ENCODE data around the gene OSBPL9. TPM values are rescaled to one million over a fixed set of nuclear protein-coding genes. Genes with fewer than 3 reads are reported as not detected.
A peak's percentile ranks its signal among the peaks of the same experiment; 100 is the strongest.

The OSBPL9 gene
- total and polyA plus RNA-seq, 4 donors, result 42.8 to 121 (median 78.8) TPM

DNA sequence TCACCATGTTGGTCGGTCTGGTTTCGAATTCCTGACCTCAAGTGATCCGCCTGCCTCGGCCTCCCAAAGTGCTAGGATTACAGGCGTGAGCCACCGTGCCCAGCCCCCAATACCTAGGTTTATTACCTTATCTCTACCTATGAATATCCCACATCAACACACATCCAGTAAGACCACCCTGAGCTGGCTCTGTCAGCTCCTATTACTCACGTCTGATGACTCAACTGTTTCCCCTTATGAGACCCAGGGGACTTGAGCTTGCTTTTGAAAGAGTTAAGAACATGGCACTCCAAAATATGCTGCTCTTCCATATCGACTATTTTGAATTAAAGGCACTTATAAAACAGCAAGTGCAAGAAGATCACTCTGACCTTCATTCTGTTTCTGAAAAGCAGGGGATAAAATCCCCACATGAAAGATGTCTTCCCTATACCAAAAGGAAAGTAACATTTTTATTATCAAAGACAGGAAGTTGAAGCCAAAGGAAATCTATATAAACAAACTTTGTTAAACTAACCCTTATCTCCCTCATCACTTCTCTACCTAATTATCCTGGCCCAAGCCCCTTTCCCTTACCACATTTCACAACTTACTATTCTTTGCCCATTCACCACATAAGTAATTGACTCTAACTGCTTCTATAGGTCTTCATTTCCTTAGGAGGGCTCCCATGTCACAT is 41.3 kb upstream of the OSBPL9 start:
- WGBS, 2 donors, result 79% methylated on average over 8 of the region's 8 CpGs
- intact Hi-C loops (cut with DNase I), result no loop called here

DNA sequence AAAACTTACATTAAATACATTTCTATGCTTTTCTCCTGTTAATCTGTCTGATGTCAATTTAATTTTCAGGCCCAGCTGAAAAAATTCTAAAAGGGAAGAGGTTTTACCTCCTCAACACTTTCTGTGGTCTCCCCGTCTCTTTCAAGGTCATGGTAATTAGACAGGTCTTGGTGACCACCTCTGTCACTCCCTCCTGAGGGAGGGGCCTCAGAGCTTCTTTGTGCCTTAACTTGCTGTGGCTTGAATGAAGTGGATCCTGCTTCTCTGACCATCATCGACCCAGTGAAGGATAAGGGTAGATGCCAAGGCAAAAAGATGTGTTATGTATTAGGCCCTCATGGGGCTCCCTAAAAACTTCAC is 40.8 kb upstream of the OSBPL9 start:
- DNase-seq, result no peak
- no peak overlapping the region for H3K4me3 ChIP-seq (ENCODE audit: low read length in 2 of 2)
- no peak overlapping the region for H3K27ac ChIP-seq (ENCODE audit: low read depth in 1 of 2, low read length in 2 of 2)
- no peaks in the 10 kb centered on the region for H3K36me3 ChIP-seq (ENCODE audit: control insufficient read depth in 1 of 2, insufficient read depth in 2 of 2, low read length in 1 of 2)
- no peak for ATAC-seq (ENCODE audit: low FRiP score)
- no peaks in the 10 kb centered on the region for H3K9me3 ChIP-seq (ENCODE audit: control insufficient read depth, low read length)
- 91 to 92% methylated on average over 2 of the region's 2 CpGs for WGBS, 2 donors
- intact Hi-C loops (cut with DNase I), result no loop called here
- H3K4me1 ChIP-seq (ENCODE audit: control insufficient read depth in 1 of 2, insufficient read depth in 2 of 2, low read length in 2 of 2), result no peaks in the 10 kb centered on the region
- no peaks in the 10 kb centered on the region for H3K27me3 ChIP-seq (ENCODE audit: control insufficient read depth in 1 of 2, insufficient read depth in 2 of 2, low read length in 1 of 2)

More for the DNA sequence above, 41.3 kb upstream of the OSBPL9 start:
- DNase-seq (no peak), ATAC-seq (ENCODE audit: low FRiP score) (no peak)
- Histone ChIP-seq H3K36me3 (ENCODE audit: control insufficient read depth in 1 of 2, insufficient read depth in 2 of 2, low read length in 1 of 2) (no peaks in the 10 kb centered on the region), H3K4me3 (ENCODE audit: low read length in 2 of 2) (no peak overlapping the region), H3K4me1 (ENCODE audit: control insufficient read depth in 1 of 2, insufficient read depth in 2 of 2, low read length in 2 of 2) (no peaks in the 10 kb centered on the region), H3K27me3 (ENCODE audit: control insufficient read depth in 1 of 2, insufficient read depth in 2 of 2, low read length in 1 of 2) (no peaks in the 10 kb centered on the region), H3K27ac (ENCODE audit: low read depth in 1 of 2, low read length in 2 of 2) (no peak overlapping the region), H3K9me3 (ENCODE audit: control insufficient read depth, low read length) (no peaks in the 10 kb centered on the region)

DNA sequence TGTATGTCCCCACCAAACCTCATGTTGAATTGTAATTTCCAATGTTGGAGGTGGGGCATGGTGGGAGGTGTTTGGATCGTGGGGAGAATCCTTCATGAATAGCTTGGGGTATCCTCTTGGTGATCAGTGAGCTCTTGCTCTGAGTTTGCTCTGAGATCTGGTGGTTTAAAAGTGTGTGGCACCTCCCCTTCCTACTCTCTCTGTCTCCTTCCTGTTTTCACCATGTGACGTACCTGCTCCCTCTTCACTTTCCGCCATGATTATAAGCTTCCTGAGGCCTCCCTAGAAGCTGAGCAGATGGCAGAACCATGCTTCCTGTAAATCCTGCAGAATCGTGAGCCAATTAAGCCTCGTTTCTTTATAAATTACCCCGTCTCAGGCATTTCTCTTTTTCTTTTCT is 40.0 kb upstream of the OSBPL9 start:
- Histone ChIP-seq H3K27ac (ENCODE audit: low read depth in 1 of 2, low read length in 2 of 2) (no peak overlapping the region), H3K36me3 (ENCODE audit: control insufficient read depth in 1 of 2, insufficient read depth in 2 of 2, low read length in 1 of 2) (no peaks in the 10 kb centered on the region), H3K27me3 (ENCODE audit: control insufficient read depth in 1 of 2, insufficient read depth in 2 of 2, low read length in 1 of 2) (no peaks in the 10 kb centered on the region), H3K4me3 (ENCODE audit: low read length in 2 of 2) (no peak overlapping the region), H3K9me3 (ENCODE audit: control insufficient read depth, low read length) (no peaks in the 10 kb centered on the region), H3K4me1 (ENCODE audit: control insufficient read depth in 1 of 2, insufficient read depth in 2 of 2, low read length in 2 of 2) (no peaks in the 10 kb centered on the region)
- ATAC-seq (ENCODE audit: low FRiP score), result no peak
- WGBS, 2 donors, result 94 to 96% methylated on average over 6 of the region's 6 CpGs
- intact Hi-C loops (cut with DNase I), result no loop called here
- DNase-seq, result no peak

DNA sequence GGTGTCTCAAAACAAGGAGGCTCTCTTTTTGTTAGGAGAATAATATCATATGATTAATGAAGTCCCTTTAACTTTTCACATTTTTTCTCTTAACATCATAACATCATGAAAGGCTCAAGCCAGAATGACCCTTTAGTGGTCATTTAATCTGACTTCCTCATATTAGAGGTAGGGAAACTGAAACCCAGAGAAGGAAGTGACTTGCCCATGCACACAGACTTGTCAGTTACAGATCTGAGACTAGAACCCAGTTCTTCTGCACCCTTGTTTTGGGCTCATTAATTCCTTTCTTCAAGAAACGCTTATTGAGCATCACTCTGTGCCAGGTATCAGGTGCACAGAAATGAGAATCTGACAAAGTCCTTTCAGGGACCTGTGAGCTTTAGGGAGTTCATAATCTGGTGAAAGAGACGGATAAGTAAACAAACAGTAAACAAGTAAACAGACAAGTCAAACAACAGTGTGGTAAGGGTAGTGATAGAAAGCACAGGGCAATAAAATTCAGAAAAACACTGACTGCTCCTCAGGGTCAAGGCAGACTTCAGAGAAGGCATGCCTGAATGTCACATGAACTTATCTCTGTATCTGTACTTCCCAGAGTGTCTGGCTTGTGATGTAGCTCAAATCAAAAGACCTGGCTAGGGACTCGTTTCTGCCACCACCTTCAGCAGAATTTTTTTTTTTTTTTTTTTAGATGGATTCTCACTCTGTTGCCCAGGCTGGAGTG is 38.3 kb upstream of the OSBPL9 start:
- intact Hi-C loops (cut with DNase I), result no loop called here
- no peaks in the 10 kb centered on the region for H3K9me3 ChIP-seq (ENCODE audit: control insufficient read depth, low read length)
- no peaks in the 10 kb centered on the region for H3K4me1 ChIP-seq (ENCODE audit: control insufficient read depth in 1 of 2, insufficient read depth in 2 of 2, low read length in 2 of 2)
- no peaks in the 10 kb centered on the region for H3K27me3 ChIP-seq (ENCODE audit: control insufficient read depth in 1 of 2, insufficient read depth in 2 of 2, low read length in 1 of 2)
- no peaks in the 10 kb centered on the region for H3K36me3 ChIP-seq (ENCODE audit: control insufficient read depth in 1 of 2, insufficient read depth in 2 of 2, low read length in 1 of 2)
- ATAC-seq (ENCODE audit: low FRiP score) (no peak), DNase-seq (no peak)
- H3K4me3 ChIP-seq (ENCODE audit: low read length in 2 of 2), result no peak overlapping the region
- H3K27ac ChIP-seq (ENCODE audit: low read depth in 1 of 2, low read length in 2 of 2), result no peak overlapping the region
- 69 to 76% methylated on average over 3 of the region's 3 CpGs for WGBS, 2 donors

DNA sequence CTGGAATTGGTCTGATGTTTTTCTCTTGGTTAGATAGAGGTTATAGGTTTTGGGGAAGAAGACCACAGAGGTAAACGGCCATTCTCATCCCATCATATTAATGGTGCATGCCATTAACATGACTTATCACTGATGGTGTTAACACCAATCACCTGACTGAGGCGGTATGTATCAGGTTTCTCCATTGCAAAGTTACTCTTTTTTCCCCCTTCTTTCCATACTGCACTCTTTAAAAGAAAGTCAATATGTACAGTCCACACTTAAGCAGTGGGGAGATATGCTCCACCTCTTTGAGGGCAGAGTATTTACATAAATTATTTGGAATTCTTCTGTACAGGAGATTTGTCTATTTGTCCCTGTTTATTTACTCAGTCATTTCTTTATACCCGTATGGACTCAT is 35.7 kb upstream of the OSBPL9 start:
- H3K36me3 ChIP-seq (ENCODE audit: control insufficient read depth in 1 of 2, insufficient read depth in 2 of 2, low read length in 1 of 2), result no peaks in the 10 kb centered on the region
- H3K4me1 ChIP-seq (ENCODE audit: control insufficient read depth in 1 of 2, insufficient read depth in 2 of 2, low read length in 2 of 2), result no peaks in the 10 kb centered on the region
- intact Hi-C loops (cut with DNase I), result no loop called here
- H3K4me3 ChIP-seq (ENCODE audit: low read length in 2 of 2), result no peak overlapping the region
- H3K27me3 ChIP-seq (ENCODE audit: control insufficient read depth in 1 of 2, insufficient read depth in 2 of 2, low read length in 1 of 2), result no peaks in the 10 kb centered on the region
- WGBS, 2 donors, result 85 to 86% methylated on average over 3 of the region's 3 CpGs
- no peak for DNase-seq
- ATAC-seq (ENCODE audit: low FRiP score), result no peak
- no peak overlapping the region for H3K27ac ChIP-seq (ENCODE audit: low read depth in 1 of 2, low read length in 2 of 2)
- H3K9me3 ChIP-seq (ENCODE audit: control insufficient read depth, low read length), result no peaks in the 10 kb centered on the region

DNA sequence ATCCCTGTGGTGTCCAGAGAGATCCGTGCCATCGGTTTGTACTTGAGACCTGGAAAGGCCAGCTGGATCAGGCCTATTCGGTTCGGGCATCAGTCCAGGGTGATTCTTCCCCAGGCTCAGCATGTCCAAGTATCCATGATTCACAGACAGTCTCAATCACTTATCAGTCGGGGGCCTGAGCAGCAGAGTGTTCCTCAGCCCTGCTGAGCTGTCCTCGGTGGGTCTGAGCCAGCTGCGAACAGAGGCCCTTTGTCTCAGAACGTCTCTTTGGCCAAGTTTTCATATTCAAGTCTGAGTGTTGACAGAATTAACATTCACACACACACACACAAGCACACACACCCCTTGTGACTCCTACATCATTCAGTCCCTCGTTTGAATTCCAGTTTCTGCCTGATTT is 33.4 kb upstream of the OSBPL9 start:
- no peak overlapping the region for H3K4me3 ChIP-seq (ENCODE audit: low read length in 2 of 2)
- H3K36me3 ChIP-seq (ENCODE audit: control insufficient read depth in 1 of 2, insufficient read depth in 2 of 2, low read length in 1 of 2), result no peaks in the 10 kb centered on the region
- H3K4me1 ChIP-seq (ENCODE audit: control insufficient read depth in 1 of 2, insufficient read depth in 2 of 2, low read length in 2 of 2), result no peaks in the 10 kb centered on the region
- H3K27ac ChIP-seq (ENCODE audit: low read depth in 1 of 2, low read length in 2 of 2), result no peak overlapping the region
- intact Hi-C loops (cut with DNase I), result no loop called here
- peak; percentile 62 to 76 for DNase-seq
- peak; percentile 46 for ATAC-seq (ENCODE audit: low FRiP score)
- 48 to 52% methylated on average over 9 of the region's 9 CpGs for WGBS, 2 donors
- H3K27me3 ChIP-seq (ENCODE audit: control insufficient read depth in 1 of 2, insufficient read depth in 2 of 2, low read length in 1 of 2), result no peaks in the 10 kb centered on the region
- no peaks in the 10 kb centered on the region for H3K9me3 ChIP-seq (ENCODE audit: control insufficient read depth, low read length)

DNA sequence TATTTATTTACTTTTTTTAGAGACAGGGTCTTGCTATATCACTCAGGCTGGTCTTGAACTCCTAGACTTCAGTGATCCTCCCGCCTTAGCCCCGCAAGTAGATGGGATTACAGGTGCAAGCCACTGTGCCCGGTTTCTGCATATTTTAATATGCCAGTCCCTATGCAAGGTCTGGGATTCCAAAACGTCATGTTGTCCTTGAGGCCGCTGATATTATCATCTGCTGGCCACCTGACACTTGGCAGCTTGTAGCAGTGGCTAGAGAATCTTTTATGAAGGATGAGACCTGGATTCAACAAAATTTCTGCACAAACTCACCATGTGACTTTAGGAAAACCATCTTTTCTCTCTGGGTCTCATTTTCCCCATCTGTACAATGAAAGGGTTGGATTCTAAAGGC is 32.9 kb upstream of the OSBPL9 start:
- no peaks in the 10 kb centered on the region for H3K36me3 ChIP-seq (ENCODE audit: control insufficient read depth in 1 of 2, insufficient read depth in 2 of 2, low read length in 1 of 2)
- 95 to 97% methylated on average over 5 of the region's 5 CpGs for WGBS, 2 donors
- no peak overlapping the region for H3K27ac ChIP-seq (ENCODE audit: low read depth in 1 of 2, low read length in 2 of 2)
- no peaks in the 10 kb centered on the region for H3K27me3 ChIP-seq (ENCODE audit: control insufficient read depth in 1 of 2, insufficient read depth in 2 of 2, low read length in 1 of 2)
- intact Hi-C loops (cut with DNase I), result no loop called here
- ATAC-seq (ENCODE audit: low FRiP score) (no peak), DNase-seq (no peak)
- H3K4me3 ChIP-seq (ENCODE audit: low read length in 2 of 2), result no peak overlapping the region
- H3K4me1 ChIP-seq (ENCODE audit: control insufficient read depth in 1 of 2, insufficient read depth in 2 of 2, low read length in 2 of 2), result no peaks in the 10 kb centered on the region
- H3K9me3 ChIP-seq (ENCODE audit: control insufficient read depth, low read length), result no peaks in the 10 kb centered on the region

DNA sequence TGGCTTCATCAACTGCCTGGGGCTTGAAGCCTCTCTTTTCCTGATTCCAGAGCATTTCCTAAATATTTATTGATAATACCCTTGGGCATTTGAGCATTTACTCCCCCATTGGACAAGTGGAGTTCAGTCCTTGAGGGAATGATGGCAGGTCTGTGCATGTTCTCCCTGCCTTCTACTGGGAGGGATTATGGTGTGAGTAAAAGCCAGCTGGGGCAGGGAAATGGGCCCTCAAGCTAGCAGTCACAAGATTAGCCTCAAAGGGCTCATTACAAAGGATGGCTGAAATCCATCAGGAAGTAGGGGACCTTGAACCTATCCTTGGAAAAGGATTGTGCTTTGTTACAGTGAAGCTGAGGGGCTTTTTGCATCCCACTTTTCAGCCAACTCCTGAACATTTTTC is 24.2 kb upstream of the OSBPL9 start:
- DNase-seq, result no peak
- H3K4me3 ChIP-seq (ENCODE audit: low read length in 2 of 2), result no peak overlapping the region
- H3K4me1 ChIP-seq (ENCODE audit: control insufficient read depth in 1 of 2, insufficient read depth in 2 of 2, low read length in 2 of 2), result no peaks in the 10 kb centered on the region
- H3K36me3 ChIP-seq (ENCODE audit: control insufficient read depth in 1 of 2, insufficient read depth in 2 of 2, low read length in 1 of 2), result no peaks in the 10 kb centered on the region
- intact Hi-C loops (cut with DNase I), result no loop called here
- H3K9me3 ChIP-seq (ENCODE audit: control insufficient read depth, low read length), result no peaks in the 10 kb centered on the region
- no peaks in the 10 kb centered on the region for H3K27me3 ChIP-seq (ENCODE audit: control insufficient read depth in 1 of 2, insufficient read depth in 2 of 2, low read length in 1 of 2)
- no peak overlapping the region for H3K27ac ChIP-seq (ENCODE audit: low read depth in 1 of 2, low read length in 2 of 2)
- no peak for ATAC-seq (ENCODE audit: low FRiP score)

DNA sequence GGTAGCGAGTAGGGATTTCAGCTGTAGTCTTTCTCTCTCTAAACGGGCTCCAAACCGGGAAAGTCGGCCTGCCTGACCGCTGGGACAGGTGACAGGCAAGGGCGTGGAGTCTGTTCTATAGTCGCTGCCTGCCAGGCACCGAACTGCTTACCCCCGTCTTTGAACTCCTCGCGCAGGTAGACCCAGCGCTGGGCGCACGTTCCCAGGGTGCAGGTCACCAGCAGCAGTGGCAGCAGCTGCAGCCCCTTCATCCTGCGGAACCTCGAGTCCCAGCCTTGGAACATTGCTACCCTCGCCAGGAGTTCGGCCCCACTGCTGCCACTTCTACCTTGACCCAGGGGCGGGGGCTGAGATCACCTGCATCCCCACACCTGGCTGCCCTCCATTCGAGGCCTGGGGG is 22.2 kb upstream of the OSBPL9 start:
- intact Hi-C loops (cut with DNase I), result no loop called here
- 89 to 90% methylated on average over 20 of the region's 20 CpGs for WGBS, 2 donors
- ATAC-seq (ENCODE audit: low FRiP score), result no peak

More for the DNA sequence above, 22.2 kb upstream of the OSBPL9 start:
- H3K4me3 ChIP-seq (ENCODE audit: low read length in 2 of 2), result no peak overlapping the region
- H3K4me1 ChIP-seq (ENCODE audit: control insufficient read depth in 1 of 2, insufficient read depth in 2 of 2, low read length in 2 of 2), result no peaks in the 10 kb centered on the region
- H3K9me3 ChIP-seq (ENCODE audit: control insufficient read depth, low read length), result no peaks in the 10 kb centered on the region
- H3K27ac ChIP-seq (ENCODE audit: low read depth in 1 of 2, low read length in 2 of 2), result no peak overlapping the region
- no peaks in the 10 kb centered on the region for H3K36me3 ChIP-seq (ENCODE audit: control insufficient read depth in 1 of 2, insufficient read depth in 2 of 2, low read length in 1 of 2)
- DNase-seq, result no peak
- H3K27me3 ChIP-seq (ENCODE audit: control insufficient read depth in 1 of 2, insufficient read depth in 2 of 2, low read length in 1 of 2), result no peaks in the 10 kb centered on the region
